GM21717 (cell line): ENCODE results near the gene TCFL5.
"Not testable (repeated sequence)": the region's sequence is repeated elsewhere in the genome, so short reads cannot be mapped to it uniquely, and the experiment has no call there.

Experiments
- ATAC-seq: cut with Tn5 transposase; IDR thresholded peaks from one replicate; pipeline ENCODE4 v1.9.1; 2021; ENCODE audit warnings: mild to moderate bottlenecking, moderate library complexity; ENCODE audit not compliant: unreplicated experiment

The TCFL5 gene

DNA sequence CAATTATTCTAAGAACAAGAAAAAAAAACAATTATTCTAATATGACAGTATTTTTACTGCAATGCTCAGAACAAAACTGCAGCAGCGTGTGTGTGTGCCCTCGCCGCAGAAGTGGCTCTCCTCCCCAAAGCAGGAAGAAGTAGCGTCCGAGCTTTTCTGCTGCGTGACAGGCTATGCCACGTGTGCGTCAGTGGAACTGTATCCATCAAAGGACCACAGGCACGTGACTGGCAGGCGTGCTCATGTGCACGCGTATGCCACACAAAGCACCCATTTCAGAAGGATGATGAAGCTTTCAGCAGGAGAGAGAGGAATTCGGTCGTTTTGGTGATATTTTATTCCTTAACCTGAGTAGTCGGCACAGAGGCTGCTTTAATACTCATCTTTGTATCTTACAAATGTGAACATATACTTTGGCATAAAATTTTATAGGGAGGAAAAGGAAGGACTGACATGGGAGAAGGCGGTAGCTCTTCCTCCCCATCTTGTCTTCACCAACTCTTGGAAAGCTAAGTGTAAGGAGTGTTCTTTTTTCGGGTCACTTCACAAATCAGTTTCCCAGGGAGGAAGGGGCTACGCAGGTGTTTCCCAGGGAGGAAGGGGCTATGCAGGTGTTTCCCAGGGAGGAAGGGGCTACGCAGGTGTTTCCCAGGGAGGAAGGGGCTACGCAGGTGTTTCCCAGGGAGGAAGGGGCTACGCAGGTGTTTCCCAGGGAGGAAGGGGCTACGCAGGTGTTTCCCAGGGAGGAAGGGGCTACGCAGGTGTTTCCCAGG, 3.4 kb downstream of the TCFL5 start:
- ATAC-seq: no peak

DNA sequence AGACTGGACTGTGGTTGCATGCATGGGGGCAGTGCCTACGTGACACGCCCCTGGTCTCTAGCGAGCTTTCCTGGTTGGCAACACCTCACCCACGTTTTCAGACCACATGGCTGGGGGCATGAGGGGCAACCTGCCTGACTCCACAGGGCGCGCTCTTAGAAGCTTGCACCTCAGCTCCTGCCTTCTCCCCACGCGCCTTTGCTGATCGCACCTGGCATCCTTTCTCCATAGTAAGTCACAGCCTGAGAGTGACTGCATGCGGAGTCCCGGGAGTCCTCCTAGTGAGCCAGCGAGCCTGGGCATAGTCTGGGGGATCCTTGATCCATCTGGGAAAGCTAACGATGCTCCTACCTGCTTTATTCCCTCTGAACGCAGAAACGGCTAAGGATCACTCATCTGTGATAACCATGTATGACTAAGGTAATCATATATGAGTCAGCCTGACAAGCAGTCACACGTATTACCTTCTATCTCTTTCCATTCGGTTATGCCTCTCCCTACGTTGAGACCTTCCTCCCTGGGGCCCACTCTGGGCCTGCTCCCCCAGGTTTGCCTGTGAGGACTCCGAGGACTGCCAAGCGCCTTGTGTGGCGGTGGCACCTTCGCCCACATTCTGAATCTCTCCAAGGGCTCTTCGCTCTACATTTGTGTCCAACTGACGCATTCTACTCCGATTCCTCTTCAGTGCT, 4.5 kb downstream of the TCFL5 start:
- ATAC-seq: no peak

GRCh38 chr20:62855120-62855519, 6.5 kb downstream of the TCFL5 start:
- no peak for ATAC-seq

DNA sequence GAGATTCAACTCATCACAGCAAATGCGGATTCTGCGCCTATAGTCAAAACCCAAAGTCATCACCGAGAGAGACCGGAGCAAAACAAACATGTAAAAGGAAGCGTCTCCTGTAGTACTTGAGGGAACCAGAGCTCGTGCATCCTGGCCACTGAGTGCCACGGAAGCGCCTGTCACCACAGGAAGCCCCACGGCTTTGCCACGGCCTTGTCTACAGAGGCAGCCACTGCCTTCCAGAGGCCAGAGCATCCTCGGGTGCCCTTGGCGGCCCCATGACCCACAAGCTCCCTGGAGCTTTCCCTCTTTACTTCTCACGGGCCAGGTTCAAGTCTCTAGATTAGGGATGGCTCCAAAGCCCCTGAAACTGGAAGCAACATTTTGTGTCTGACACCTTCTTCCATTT, 7.5 kb downstream of the TCFL5 start:
- ATAC-seq: no peak

DNA sequence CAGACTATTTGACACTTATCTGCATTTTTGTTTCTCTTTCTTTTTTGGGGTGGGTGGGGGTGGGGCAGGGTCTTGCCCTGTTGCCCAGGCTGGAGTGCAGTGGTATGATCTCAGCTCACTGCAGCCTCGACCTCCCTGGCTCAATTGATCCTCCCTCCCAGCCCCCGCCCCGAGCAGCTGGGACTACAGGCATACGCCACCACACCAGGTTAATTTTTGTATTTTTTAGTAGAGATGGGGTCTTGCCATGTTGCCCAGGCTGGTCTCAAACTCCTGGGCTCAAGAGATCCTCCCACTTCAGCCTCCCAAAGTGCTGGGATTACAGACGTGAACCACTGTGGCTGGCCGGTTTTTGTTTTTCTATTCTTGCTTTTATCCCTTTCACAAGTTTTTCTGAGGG, 8.3 kb downstream of the TCFL5 start:
- not testable (repeated sequence) for ATAC-seq

DNA sequence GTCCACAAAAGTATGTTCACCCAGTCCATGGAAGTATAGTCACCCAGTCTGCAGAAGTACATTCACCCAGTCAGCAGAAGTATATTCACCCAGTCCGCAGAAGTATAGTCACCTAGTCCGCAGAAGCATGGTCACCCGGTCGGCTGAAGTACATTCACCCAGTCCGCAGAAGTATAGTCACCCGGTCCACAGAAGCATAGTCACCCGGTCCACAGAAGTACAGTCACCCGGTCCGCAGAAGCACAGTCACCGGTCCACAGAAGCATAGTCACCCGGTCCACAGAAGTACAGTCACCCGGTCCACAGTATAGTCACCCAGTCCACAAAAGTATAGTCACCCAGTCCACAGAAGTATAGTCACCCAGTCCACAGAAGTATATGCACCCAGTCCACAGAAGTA, 8.8 kb downstream of the TCFL5 start:
- no peak for ATAC-seq

DNA sequence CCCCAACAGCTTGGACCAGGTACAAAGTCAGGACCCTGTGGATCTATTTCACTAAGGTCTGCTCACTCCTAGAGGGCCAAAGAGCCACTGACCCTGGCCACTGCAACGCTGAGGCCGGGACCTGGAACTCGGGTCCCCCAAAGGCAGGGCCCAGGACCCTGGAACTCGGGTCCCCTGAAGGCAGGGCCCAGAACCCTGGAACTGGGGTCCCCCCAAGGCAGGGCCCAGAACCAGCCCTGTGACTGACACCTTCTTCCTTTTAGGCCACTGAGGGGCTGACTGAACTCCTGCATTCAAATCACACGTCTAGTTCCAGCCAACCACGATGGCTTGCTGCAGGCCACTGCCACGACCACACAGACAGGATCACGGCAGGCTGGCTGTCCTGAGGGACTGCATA, 9.4 kb downstream of the TCFL5 start:
- no peak for ATAC-seq

GRCh38 chr20:62850333-62850974, 11.2 kb downstream of the TCFL5 start:
- no peak for ATAC-seq

DNA sequence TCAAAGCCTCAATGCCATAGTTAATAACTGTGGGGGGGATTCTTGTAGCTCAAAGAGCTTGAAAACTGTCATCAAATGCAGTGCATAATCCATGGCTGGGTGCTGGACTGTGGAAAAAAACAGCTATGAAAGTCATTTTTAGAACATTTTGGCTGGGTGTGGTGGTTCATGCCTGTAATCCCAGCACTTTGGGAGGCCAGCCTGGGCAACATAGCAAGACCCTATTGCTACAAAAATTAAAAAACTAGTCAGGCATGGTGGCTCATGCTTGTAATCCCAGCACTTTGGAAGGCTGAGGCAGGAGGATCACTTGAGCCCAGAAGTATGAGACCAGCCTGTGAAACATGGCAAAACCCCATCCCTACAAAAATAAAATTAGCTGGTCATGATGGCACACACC, 12.2 kb downstream of the TCFL5 start:
- no peak for ATAC-seq

- not testable (repeated sequence) for ATAC-seq
Observed at GRCh38 chr20:62848917-62849316, 12.7 kb downstream of the TCFL5 start.

DNA sequence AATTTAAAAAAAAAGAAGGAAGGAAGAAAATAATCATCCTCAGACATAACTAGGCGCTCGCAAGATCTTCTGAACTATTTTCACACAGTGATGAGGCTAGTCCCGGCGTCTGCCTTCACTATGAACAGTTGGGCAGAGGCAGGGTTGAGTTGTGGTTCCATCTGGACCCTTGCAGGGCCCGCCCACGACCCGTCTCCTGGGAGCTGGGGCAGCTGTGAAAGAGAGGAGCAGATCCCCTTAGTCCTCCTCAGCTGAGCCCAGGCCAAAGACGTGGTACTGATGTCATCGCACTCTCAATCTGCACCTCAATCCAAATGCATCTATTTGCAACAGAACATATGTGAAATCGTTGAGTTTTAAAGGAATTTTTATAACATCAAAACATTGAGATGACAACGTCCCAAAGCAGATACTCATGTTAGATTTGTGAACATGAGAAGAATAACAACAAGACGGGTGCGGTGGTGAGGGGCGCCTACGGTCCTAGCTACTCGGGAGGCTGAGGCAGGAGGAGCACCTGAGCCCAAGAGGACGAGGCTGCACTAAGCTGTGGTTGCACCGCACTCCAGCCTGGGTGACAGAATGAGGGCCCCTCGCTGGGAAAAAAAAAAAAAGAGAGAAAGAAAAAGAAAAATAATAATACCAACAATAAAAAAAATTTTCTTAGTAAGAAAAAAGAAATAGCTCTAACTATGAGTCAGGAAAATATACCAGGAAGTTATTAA, 15.3 kb downstream of the TCFL5 start:
- ATAC-seq: no peak

GRCh38 chr20:62845416-62846160, 16.0 kb downstream of the TCFL5 start:
- no peak for ATAC-seq

- no peak for ATAC-seq
Observed at GRCh38 chr20:62844182-62844581, 17.4 kb downstream of the TCFL5 start.

DNA sequence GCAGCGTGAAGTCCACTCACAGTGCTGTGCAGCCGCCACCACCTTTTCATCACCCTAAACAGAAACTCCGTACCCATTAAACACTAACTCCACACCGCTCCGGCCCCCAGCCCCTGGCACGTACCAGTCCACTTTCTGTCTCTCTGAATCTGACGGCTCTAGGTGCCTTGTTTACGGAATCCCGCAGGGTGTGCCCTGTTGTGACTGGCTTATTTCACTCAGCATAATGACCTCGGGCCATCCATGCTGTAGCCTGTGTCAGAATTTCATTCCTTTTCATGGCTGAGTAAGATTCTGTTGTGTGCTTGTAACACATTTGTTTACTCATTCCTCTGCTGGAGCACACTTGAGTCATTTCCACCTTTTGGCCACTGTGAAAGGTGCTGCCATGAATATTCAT, 18.0 kb downstream of the TCFL5 start:
- no peak for ATAC-seq

GRCh38 chr20:62841705-62842212, 19.9 kb downstream of the TCFL5 start:
- no peak for ATAC-seq

DNA sequence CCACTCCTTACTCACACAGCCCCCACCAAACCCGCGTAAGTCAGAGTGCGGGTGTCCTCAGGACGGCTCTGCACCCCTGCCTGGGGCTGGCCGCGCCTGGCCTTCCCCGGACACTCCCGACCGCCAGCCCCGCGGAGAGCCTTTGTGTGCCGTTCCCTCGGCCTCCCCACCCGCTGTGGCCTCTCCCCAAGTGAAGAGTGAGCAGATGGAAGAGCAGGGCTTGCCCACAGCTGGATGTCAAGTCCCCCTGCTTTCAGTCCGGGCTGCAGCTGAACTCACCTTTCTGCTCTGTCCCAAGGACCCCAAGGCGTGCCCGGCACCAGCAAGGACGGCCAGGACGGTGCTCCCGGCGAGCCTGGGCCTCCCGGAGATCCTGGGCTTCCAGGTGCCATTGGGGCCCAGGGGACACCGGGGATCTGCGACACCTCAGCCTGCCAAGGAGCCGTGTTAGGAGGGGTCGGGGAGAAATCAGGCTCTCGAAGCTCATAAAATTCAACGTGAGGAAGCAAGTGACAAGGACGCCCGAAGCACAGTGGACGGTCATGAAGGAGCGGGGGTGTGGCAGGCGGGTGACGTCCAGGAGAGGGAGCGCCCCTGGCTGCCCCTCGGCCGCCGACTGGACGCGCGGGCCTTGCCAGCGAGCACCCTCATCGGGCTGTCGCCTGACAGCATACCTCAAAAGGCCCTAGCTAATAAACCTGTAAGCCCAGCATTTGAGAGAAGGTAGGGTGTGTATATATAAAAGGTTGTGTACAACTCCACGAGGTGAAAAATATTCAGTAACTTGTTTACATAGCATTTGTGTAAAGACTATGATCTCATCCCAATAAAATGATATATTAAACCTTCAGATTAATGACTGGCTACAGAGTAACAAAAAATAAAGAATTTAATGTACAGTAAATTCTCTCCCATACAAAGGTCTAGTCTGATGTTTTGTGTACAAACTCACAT, 21.1 kb downstream of the TCFL5 start:
- ATAC-seq: no peak

DNA sequence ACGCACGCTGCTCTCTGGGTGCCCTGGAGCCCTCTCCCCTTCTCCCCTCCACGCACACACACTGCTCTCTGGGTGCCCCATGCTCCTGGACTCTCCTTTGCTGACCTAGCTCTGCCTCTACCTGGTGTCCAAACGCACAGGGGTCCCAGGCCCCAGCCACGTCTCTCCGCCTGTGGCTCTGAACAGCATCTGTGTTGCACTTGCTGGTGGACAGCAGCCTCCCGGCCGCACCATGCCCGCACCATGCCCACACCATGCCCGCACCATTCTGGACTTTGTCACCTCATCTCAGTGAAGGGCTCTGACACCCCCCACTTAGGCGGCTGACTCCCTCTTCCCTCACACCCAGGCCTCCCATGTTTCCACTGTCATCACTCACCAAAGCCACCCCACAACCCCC, 21.8 kb downstream of the TCFL5 start:
- no peak for ATAC-seq

GRCh38 chr20:62839261-62839660, 22.4 kb downstream of the TCFL5 start:
- no peak for ATAC-seq

GRCh38 chr20:62838128-62838891, 23.3 kb downstream of the TCFL5 start:
- ATAC-seq: no peak
